AG10803 (cell line): ENCODE data around the gene FBXL19.
"Not testable (repeated sequence)": the region's sequence is repeated elsewhere in the genome, so short reads cannot be mapped to it uniquely, and the experiment has no call there.

Source experiments
- DNase-seq: peaks from one replicate; pipeline ENCODE4 v3.0.0; 2010; ENCODE audit warnings: low read depth
- H3K4me3 ChIP-seq: 2 replicates; pipeline ENCODE4 v1.5.1; 2011; ENCODE audit warnings: mild to moderate bottlenecking, low read length, control low read depth
- CTCF ChIP-seq: conservative IDR thresholded peaks from 2 replicates; pipeline ENCODE4 v1.5.1; 2011; ENCODE audit warnings: mild to moderate bottlenecking, low read length, control low read depth, inconsistent platforms

The FBXL19 gene

GRCh38 chr16:30929167-30929566, 5.8 kb downstream of the FBXL19 start:
- no peak for TF ChIP-seq CTCF
- DNase-seq: no peak
- no peak overlapping the region for H3K4me3 ChIP-seq

- no peak overlapping the region for H3K4me3 ChIP-seq
- no peak for TF ChIP-seq CTCF
- DNase-seq: no peak
Observed at GRCh38 chr16:30930160-30930571, 6.8 kb downstream of the FBXL19 start.

- DNase-seq: no peak
- no peak overlapping the region for H3K4me3 ChIP-seq
- TF ChIP-seq CTCF: no peak
Observed at GRCh38 chr16:30931068-30931650, 7.8 kb downstream of the FBXL19 start.

GRCh38 chr16:30934827-30935557, 11.6 kb downstream of the FBXL19 start:
- DNase-seq: peak; percentile 41
- no peak overlapping the region for H3K4me3 ChIP-seq
- peak; percentile 60 for TF ChIP-seq CTCF

- no peak overlapping the region for H3K4me3 ChIP-seq
- no peak for TF ChIP-seq CTCF
- no peak for DNase-seq
Observed at GRCh38 chr16:30937692-30938091, 14.3 kb downstream of the FBXL19 start.

- not testable (repeated sequence) for DNase-seq, H3K4me3 ChIP-seq
Observed at GRCh38 chr16:30939571-30939970, 16.2 kb downstream of the FBXL19 start.

GRCh38 chr16:30941600-30942425, 18.4 kb downstream of the FBXL19 start:
- no peak overlapping the region for H3K4me3 ChIP-seq
- peak; percentile 62 for DNase-seq
- TF ChIP-seq CTCF: peak; percentile 87
